Measurements from ENCODE around the gene WASL.
"Not testable (repeated sequence)": the region's sequence is repeated elsewhere in the genome, so short reads cannot be mapped to it uniquely, and the experiment has no call there.

Gene WASL

GRCh38 chr7:123784263-123784662 is 35.5 kb upstream of the WASL start:
- H3K36me3 ChIP-seq (ENCODE audit: control insufficient read depth, insufficient read depth, low read length): no peaks in the 10 kb centered on the region
- no peak for TF ChIP-seq CTCF (IDR thresholded peaks at IDR 0.05; ENCODE audit: insufficient read depth, low read length, poor library complexity, severe bottlenecking)
- H3K4me3 ChIP-seq (replicated peaks; ENCODE audit: low read depth, low read length): no peak overlapping the region
- no peaks in the 10 kb centered on the region for H3K27me3 ChIP-seq (replicated peaks; ENCODE audit: control insufficient read depth, insufficient read depth, low read length)
- DNase-seq (ENCODE audit: extremely low read depth, insufficient read length): no peak

DNA sequence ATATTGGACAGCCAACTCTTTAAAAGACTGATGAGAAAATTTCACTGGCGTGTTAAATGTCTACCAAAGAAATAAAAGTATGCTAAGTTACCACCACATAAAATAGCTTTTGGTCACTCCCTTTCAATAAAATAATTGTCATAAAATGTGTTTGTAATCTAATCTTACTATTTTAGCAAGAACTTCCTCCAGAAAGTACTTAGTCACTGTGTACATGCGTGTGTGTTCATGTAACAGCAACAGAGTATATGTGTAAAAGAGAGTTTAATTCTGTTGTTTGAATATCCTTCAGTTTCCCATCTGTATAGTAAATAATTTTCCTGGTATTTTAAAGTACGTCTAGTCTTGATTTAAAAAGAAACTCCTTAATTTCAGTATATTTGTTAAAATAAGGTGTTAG is 35.0 kb upstream of the WASL start:
- Histone ChIP-seq H3K36me3 (ENCODE audit: control insufficient read depth, insufficient read depth, low read length) (no peaks in the 10 kb centered on the region), H3K27me3 (replicated peaks; ENCODE audit: control insufficient read depth, insufficient read depth, low read length) (no peaks in the 10 kb centered on the region)
- DNase-seq (ENCODE audit: extremely low read depth, insufficient read length): no peak

GRCh38 chr7:123782071-123782798 is 33.4 kb upstream of the WASL start:
- Histone ChIP-seq H3K4me3 (replicated peaks; ENCODE audit: low read depth, low read length) (no peak overlapping the region), H3K36me3 (ENCODE audit: control insufficient read depth, insufficient read depth, low read length) (no peaks in the 10 kb centered on the region), H3K27me3 (replicated peaks; ENCODE audit: control insufficient read depth, insufficient read depth, low read length) (no peaks in the 10 kb centered on the region)
- no peak for DNase-seq (ENCODE audit: extremely low read depth, insufficient read length)
- TF ChIP-seq CTCF (IDR thresholded peaks at IDR 0.05; ENCODE audit: insufficient read depth, low read length, poor library complexity, severe bottlenecking): no peak

More for the DNA sequence above, 35.0 kb upstream of the WASL start:
- no peak for TF ChIP-seq CTCF (IDR thresholded peaks at IDR 0.05; ENCODE audit: insufficient read depth, low read length, poor library complexity, severe bottlenecking)
- H3K4me3 ChIP-seq (replicated peaks; ENCODE audit: low read depth, low read length): no peak overlapping the region

- H3K27me3 ChIP-seq (replicated peaks; ENCODE audit: control insufficient read depth, insufficient read depth, low read length); H3K36me3 ChIP-seq (ENCODE audit: control insufficient read depth, insufficient read depth, low read length); DNase-seq (ENCODE audit: extremely low read depth, insufficient read length); H3K4me3 ChIP-seq (replicated peaks; ENCODE audit: low read depth, low read length): not testable (repeated sequence)
Observed at GRCh38 chr7:123780472-123780871, 31.7 kb upstream of the WASL start.

DNA sequence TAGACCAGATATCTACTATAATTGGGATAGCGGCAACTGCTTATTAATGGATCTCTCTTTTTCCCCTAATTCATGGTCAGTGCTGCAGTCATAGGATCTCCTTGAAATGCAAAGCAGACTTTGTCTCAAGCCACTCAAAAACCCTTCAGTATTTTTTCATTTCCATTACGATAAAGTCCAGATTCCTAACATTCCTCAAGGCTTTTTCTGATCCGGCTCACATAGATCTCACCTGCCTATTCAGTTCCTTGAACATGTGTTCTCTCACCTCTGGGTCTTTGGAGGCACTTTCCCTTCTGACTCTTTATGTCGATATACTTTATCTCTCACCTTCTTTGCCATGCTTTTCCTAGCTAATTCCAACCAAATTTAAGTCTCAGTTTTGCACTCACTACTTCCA is 25.7 kb upstream of the WASL start:
- no peak for DNase-seq (ENCODE audit: extremely low read depth, insufficient read length)
- Histone ChIP-seq H3K36me3 (ENCODE audit: control insufficient read depth, insufficient read depth, low read length) (no peaks in the 10 kb centered on the region), H3K27me3 (replicated peaks; ENCODE audit: control insufficient read depth, insufficient read depth, low read length) (no peaks in the 10 kb centered on the region), H3K4me3 (replicated peaks; ENCODE audit: low read depth, low read length) (no peak overlapping the region)
- TF ChIP-seq CTCF (IDR thresholded peaks at IDR 0.05; ENCODE audit: insufficient read depth, low read length, poor library complexity, severe bottlenecking): no peak

- TF ChIP-seq CTCF (IDR thresholded peaks at IDR 0.05; ENCODE audit: insufficient read depth, low read length, poor library complexity, severe bottlenecking): no peak
- H3K36me3 ChIP-seq (ENCODE audit: control insufficient read depth, insufficient read depth, low read length): no peaks in the 10 kb centered on the region
- no peak overlapping the region for H3K4me3 ChIP-seq (replicated peaks; ENCODE audit: low read depth, low read length)
- H3K27me3 ChIP-seq (replicated peaks; ENCODE audit: control insufficient read depth, insufficient read depth, low read length): no peaks in the 10 kb centered on the region
- no peak for DNase-seq (ENCODE audit: extremely low read depth, insufficient read length)
Observed at GRCh38 chr7:123773481-123773880, 24.7 kb upstream of the WASL start.
